Measurements from ENCODE around the gene SNX11. TPM values are rescaled to one million over a fixed set of nuclear protein-coding genes. Genes with fewer than 3 reads are reported as not detected.

SNX11 gene, protein sequence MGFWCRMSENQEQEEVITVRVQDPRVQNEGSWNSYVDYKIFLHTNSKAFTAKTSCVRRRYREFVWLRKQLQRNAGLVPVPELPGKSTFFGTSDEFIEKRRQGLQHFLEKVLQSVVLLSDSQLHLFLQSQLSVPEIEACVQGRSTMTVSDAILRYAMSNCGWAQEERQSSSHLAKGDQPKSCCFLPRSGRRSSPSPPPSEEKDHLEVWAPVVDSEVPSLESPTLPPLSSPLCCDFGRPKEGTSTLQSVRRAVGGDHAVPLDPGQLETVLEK
- 129 and 145 TPM in 2 replicates for total RNA-seq

DNA sequence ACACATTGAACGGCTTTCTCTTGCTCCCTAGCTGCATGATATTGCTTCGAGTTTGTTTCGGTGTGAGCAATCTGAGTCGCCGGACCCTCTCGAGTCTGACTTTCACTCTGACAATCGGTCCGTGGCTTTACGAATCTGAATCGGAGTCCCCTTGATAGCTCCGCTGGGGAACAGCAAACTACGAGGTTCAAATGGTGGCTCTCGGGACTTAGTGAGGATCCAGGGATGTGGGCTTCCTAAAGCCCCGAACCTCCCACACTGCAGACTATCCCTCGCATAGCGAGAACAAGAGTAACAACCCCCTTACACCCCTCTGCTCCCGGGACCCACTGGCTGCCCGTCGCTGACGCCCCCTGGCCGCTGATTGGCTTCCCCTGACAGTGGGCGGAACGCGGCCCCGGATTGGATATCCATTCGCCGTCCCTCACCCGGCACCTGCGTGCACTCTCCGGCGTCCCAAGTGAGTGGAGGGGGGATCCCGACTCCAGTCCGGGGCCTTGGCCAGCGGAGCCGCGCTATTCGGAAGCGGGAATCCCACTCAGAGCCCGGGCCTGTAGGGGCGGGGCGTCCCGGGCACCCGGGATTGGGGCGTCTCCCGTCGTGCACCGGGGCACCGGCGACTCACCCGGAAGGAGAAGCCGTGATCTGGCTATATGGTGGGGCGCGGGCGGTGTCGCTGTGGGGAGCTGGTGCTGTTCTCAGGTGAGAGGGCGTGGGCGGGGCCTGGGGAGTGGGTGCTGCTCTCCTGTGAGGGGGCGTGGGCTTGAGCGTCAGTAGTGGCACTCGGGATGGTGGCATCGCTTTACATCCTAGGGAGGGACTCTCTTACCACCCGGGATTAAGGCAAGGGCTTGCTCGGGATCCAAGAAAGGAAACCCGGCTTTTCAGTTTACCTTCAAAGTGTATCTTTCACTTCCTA, at the start of gene SNX11:
SNX11 (plus strand) TSS at position 630 of the 919 bp plus-strand sequence. CDS start 4,278 bp downstream, outside the sequence.
- CTCF ChIA-PET = interaction anchor here (0.9 to 3.8 kb wide), 7 partner anchors 8 to 82 kb away, joined by 3 to 20 read pairs (median 4); no protein-coding TSS in a partner anchor
- DNase-seq = peak; percentile 89
- H3K9me3 Mint-ChIP-seq = peaks cover 4% of the 10 kb centered on the region
- POLR2A ChIA-PET = interaction anchor here (0.5 to 3.3 kb wide), 19 partner anchors 9 to 1085 kb away, joined by 3 to 36 read pairs (median 4); partner anchors contain the start of genes CDK5RAP3, KPNB1, NFE2L1 and PNPO
- H3K4me1 Mint-ChIP-seq = peaks cover 69% of the 10 kb centered on the region
- TF ChIP-seq, protein P1, sequence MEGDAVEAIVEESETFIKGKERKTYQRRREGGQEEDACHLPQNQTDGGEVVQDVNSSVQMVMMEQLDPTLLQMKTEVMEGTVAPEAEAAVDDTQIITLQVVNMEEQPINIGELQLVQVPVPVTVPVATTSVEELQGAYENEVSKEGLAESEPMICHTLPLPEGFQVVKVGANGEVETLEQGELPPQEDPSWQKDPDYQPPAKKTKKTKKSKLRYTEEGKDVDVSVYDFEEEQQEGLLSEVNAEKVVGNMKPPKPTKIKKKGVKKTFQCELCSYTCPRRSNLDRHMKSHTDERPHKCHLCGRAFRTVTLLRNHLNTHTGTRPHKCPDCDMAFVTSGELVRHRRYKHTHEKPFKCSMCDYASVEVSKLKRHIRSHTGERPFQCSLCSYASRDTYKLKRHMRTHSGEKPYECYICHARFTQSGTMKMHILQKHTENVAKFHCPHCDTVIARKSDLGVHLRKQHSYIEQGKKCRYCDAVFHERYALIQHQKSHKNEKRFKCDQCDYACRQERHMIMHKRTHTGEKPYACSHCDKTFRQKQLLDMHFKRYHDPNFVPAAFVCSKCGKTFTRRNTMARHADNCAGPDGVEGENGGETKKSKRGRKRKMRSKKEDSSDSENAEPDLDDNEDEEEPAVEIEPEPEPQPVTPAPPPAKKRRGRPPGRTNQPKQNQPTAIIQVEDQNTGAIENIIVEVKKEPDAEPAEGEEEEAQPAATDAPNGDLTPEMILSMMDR (IDR thresholded peaks at IDR 0.05) = no peak
- ATAC-seq (ENCODE audit: low read depth) = peak; percentile 71
- peak within 1 kb of the TSS; percentile 99 for H3K4me3 Mint-ChIP-seq
- H3K36me3 Mint-ChIP-seq (ENCODE audit: low read depth) = peaks cover 25% of the 10 kb centered on the region
- peak within 1 kb of the TSS; percentile 97 for H3K27ac Mint-ChIP-seq
- intact Hi-C loops (cut with micrococcal nuclease) = loop anchor here (5.0 to 10.0 kb wide), 2 partner anchors 463 to 1915 kb away; partner anchors contain the start of genes KANSL1 and KPNB1
- no peaks in the 10 kb centered on the region for H3K27me3 Mint-ChIP-seq

DNA sequence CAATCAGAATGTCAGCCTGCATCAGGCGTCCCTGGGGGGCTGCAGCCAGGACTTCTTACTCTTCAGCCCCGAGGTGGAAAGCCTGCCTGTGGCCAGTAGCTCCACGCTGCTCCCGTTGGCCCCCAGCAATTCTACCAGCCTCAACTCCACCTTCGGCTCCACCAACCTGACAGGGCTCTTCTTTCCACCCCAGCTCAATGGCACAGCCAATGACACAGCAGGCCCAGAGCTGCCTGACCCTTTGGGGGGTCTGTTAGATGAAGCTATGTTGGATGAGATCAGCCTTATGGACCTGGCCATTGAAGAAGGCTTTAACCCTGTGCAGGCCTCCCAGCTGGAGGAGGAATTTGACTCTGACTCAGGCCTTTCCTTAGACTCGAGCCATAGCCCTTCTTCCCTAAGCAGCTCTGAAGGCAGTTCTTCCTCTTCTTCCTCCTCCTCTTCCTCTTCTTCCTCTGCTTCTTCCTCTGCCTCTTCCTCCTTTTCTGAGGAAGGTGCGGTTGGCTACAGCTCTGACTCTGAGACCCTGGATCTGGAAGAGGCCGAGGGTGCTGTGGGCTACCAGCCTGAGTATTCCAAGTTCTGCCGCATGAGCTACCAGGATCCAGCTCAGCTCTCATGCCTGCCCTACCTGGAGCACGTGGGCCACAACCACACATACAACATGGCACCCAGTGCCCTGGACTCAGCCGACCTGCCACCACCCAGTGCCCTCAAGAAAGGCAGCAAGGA, 49.0 kb upstream of the SNX11 start:
- ATAC-seq (ENCODE audit: low read depth) (no peak), DNase-seq (no peak)
- POLR2A ChIA-PET = interaction anchor here (1.1 to 7.2 kb wide), 3 partner anchors 11 to 53 kb away, joined by 3 to 83 read pairs (median 9); partner anchors contain the start of gene NFE2L1
- H3K27ac Mint-ChIP-seq = peak overlapping the region; percentile 66
- peaks cover 80% of the 10 kb centered on the region for H3K36me3 Mint-ChIP-seq (ENCODE audit: low read depth)
- CTCF ChIA-PET = interaction anchor here (0.6 to 4.8 kb wide), 4 partner anchors 14 to 32 kb away, joined by 3 to 34 read pairs (median 4); no protein-coding TSS in a partner anchor
- no peak overlapping the region for H3K4me3 Mint-ChIP-seq
- peaks cover 36% of the 10 kb centered on the region for H3K4me1 Mint-ChIP-seq
- no peaks in the 10 kb centered on the region for H3K9me3 Mint-ChIP-seq
- no peaks in the 10 kb centered on the region for H3K27me3 Mint-ChIP-seq
- intact Hi-C loops (cut with micrococcal nuclease) = no loop called here
- TF ChIP-seq, protein P1 (IDR thresholded peaks at IDR 0.05) = no peak

DNA sequence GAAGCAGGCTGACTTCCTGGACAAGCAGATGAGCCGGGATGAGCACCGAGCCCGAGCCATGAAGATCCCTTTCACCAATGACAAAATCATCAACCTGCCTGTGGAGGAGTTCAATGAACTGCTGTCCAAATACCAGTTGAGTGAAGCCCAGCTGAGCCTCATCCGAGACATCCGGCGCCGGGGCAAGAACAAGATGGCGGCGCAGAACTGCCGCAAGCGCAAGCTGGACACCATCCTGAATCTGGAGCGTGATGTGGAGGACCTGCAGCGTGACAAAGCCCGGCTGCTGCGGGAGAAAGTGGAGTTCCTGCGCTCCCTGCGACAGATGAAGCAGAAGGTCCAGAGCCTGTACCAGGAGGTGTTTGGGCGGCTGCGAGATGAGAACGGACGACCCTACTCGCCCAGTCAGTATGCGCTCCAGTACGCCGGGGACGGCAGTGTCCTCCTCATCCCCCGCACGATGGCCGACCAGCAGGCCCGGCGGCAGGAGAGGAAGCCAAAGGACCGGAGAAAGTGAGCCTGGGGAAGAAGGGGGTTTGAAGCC, 48.4 kb upstream of the SNX11 start:
- ChIA-PET CTCF (interaction anchor here (0.6 to 0.9 kb wide), 4 partner anchors 13 to 49 kb away, joined by 3 to 4 read pairs (median 4); no protein-coding TSS in a partner anchor), POLR2A (interaction anchor here (0.6 to 7.2 kb wide), 4 partner anchors 12 to 755 kb away, joined by 3 to 83 read pairs (median 6); partner anchors contain the start of gene NFE2L1)
- peaks cover 81% of the 10 kb centered on the region for H3K36me3 Mint-ChIP-seq (ENCODE audit: low read depth)
- no peak for ATAC-seq (ENCODE audit: low read depth)
- TF ChIP-seq, protein P1 (IDR thresholded peaks at IDR 0.05) = no peak
- peaks cover 31% of the 10 kb centered on the region for H3K4me1 Mint-ChIP-seq
- H3K27ac Mint-ChIP-seq = peak overlapping the region; percentile 66
- H3K4me3 Mint-ChIP-seq = no peak overlapping the region
- no peaks in the 10 kb centered on the region for H3K27me3 Mint-ChIP-seq
- H3K9me3 Mint-ChIP-seq = no peaks in the 10 kb centered on the region
- intact Hi-C loops (cut with micrococcal nuclease) = no loop called here
- no peak for DNase-seq

DNA sequence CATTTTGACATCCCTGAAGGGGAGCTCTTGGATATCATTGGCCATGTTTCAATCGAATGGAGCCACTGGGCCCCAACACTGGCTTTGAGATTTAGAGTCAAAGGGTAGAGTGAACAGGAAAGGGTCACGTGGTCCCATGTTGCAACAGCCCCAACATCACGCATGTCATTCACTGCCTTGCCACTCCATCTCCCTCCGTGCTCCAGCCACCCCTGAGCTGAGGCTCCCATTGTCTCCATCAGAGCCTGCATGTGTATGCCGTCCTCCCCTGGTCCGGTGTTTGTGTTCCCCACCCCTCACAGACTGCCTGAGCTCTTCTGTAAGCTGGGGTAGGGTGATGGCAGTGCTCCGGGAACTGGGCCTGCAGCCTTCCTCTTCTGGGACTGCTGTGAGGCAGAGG, 47.3 kb upstream of the SNX11 start:
- ATAC-seq (ENCODE audit: low read depth) (no peak), DNase-seq (no peak)
- no peaks in the 10 kb centered on the region for H3K27me3 Mint-ChIP-seq
- peaks cover 24% of the 10 kb centered on the region for H3K4me1 Mint-ChIP-seq
- H3K36me3 Mint-ChIP-seq (ENCODE audit: low read depth) = peaks cover 88% of the 10 kb centered on the region
- no peaks in the 10 kb centered on the region for H3K9me3 Mint-ChIP-seq
- ChIA-PET POLR2A (interaction anchor here (0.9 to 7.2 kb wide), 2 partner anchors 13 to 23 kb away, joined by 12 to 83 read pairs; partner anchors contain the start of genes COPZ2 and NFE2L1), CTCF (no interaction called here)
- TF ChIP-seq, protein P1 (IDR thresholded peaks at IDR 0.05) = no peak
- H3K4me3 Mint-ChIP-seq = no peak overlapping the region
- no peak overlapping the region for H3K27ac Mint-ChIP-seq
- intact Hi-C loops (cut with micrococcal nuclease) = no loop called here
